Skin of body (tissue), 2 donors: Measurements from ENCODE around the gene EIF6. TPM values are rescaled to one million over a fixed set of nuclear protein-coding genes. Genes with fewer than 3 reads are reported as not detected.
"Not testable (repeated sequence)": the region's sequence is repeated elsewhere in the genome, so short reads cannot be mapped to it uniquely, and the experiment has no call there.

Source experiments
- DNase-seq: peaks from one replicate; lab custom pipeline; 2025; lab: John Stamatoyannopoulos, UW
- total RNA-seq: library from RNA; depleted of rRNA; stranded (reverse); fragments of >200 nt; gene quantifications from one replicate; pipeline ENCODE4 v1.2.3, GENCODE V29; 2014

Gene EIF6
- total RNA-seq, 1 donor from 2014 or later = 69.6 TPM

- DNase-seq = no peak
Observed at GRCh38 chr20:35279533-35280174, 4.9 kb downstream of the EIF6 start.

GRCh38 chr20:35279040-35279439, 5.5 kb downstream of the EIF6 start:
- DNase-seq = no peak

GRCh38 chr20:35277531-35278395, 6.8 kb downstream of the EIF6 start, which contains the start of gene MMP24OS:
Gene MMP24OS (minus strand): TSS chr20:35278122. CDS start chr20:35277929, 193 bp downstream.
- peak; percentile 68 for DNase-seq

- no peak for DNase-seq
Observed at GRCh38 chr20:35277127-35277526, 7.4 kb downstream of the EIF6 start.

- no peak for DNase-seq
Observed at GRCh38 chr20:35276408-35276807, 8.2 kb downstream of the EIF6 start.

GRCh38 chr20:35275741-35276251, 8.8 kb downstream of the EIF6 start:
- no peak for DNase-seq

GRCh38 chr20:35274172-35275092, 10.1 kb downstream of the EIF6 start:
- DNase-seq = no peak

- no peak for DNase-seq
Observed at GRCh38 chr20:35273449-35274171, 11.0 kb downstream of the EIF6 start.

GRCh38 chr20:35271904-35272303, 12.7 kb downstream of the EIF6 start:
- DNase-seq = no peak

- DNase-seq = no peak
Observed at GRCh38 chr20:35271073-35271882, 13.3 kb downstream of the EIF6 start.

GRCh38 chr20:35270021-35270902, 14.3 kb downstream of the EIF6 start:
- DNase-seq = no peak

- DNase-seq = no peak
Observed at GRCh38 chr20:35269055-35269781, 15.4 kb downstream of the EIF6 start.

- no peak for DNase-seq
Observed at GRCh38 chr20:35267092-35267491, 17.5 kb downstream of the EIF6 start.

GRCh38 chr20:35264755-35265154, 19.8 kb downstream of the EIF6 start:
- no peak for DNase-seq

GRCh38 chr20:35263532-35264341, 20.8 kb downstream of the EIF6 start:
- no peak for DNase-seq

GRCh38 chr20:35262731-35263531, 21.6 kb downstream of the EIF6 start:
- DNase-seq = not testable (repeated sequence)
